ENCODE data around the gene ISCA2. TPM values are rescaled to one million over a fixed set of nuclear protein-coding genes. Genes with fewer than 3 reads are reported as not detected.

The ISCA2 gene
- total RNA-seq, 1 experiment from 2014 or later: 37.5 TPM

- Histone ChIP-seq H3K23ac (ENCODE audit: insufficient read length, low read depth, low read length) (no peak overlapping the region), H3K79me2 (ENCODE audit: insufficient read depth, low read length) (no peaks in the 10 kb centered on the region), H3K14ac (ENCODE audit: insufficient read depth, low read length) (no peak overlapping the region), H2BK15ac (ENCODE audit: low read depth, low read length) (no peak overlapping the region), H3T11ph (ENCODE audit: low read length) (no peak overlapping the region), H3K9ac (ENCODE audit: extremely low read depth, insufficient read length, low read length) (no peak overlapping the region), H2AK5ac (ENCODE audit: insufficient read length, low read length) (no peak overlapping the region), H3K27ac (ENCODE audit: insufficient read length, low read depth, low read length) (no peak overlapping the region), H3K4me1 (ENCODE audit: insufficient read depth, low read length) (no peaks in the 10 kb centered on the region), H3K56ac (ENCODE audit: insufficient read length, low read depth, low read length) (no peak overlapping the region), H3K27me3 (ENCODE audit: insufficient read depth, low read length) (no peaks in the 10 kb centered on the region), H2BK120ac (ENCODE audit: low read depth, low read length, poor library complexity, severe bottlenecking) (no peak overlapping the region), H3K79me1 (ENCODE audit: insufficient read depth, low read depth, low read length, poor library complexity, severe bottlenecking) (no peaks in the 10 kb centered on the region), H3K4ac (ENCODE audit: low read depth, low read length) (no peak overlapping the region), H2BK5ac (ENCODE audit: insufficient read length, low read length) (no peak overlapping the region), H4K5ac (ENCODE audit: insufficient read length, low read depth, low read length) (no peak overlapping the region), H3K4me2 (ENCODE audit: insufficient read depth, insufficient read length, low read length) (no peak overlapping the region), H2BK20ac (ENCODE audit: low read depth, low read length, poor library complexity, severe bottlenecking) (no peak overlapping the region), H4K20me1 (ENCODE audit: control insufficient read depth, insufficient read depth, insufficient read length) (no peaks in the 10 kb centered on the region), H4K91ac (ENCODE audit: insufficient read length, low read depth, low read length) (no peak overlapping the region), H3K9me3 (ENCODE audit: control insufficient read depth, low read depth, low read length) (no peaks in the 10 kb centered on the region), H3K18ac (ENCODE audit: insufficient read length, low read depth, low read length) (no peak overlapping the region), H3K23me2 (ENCODE audit: insufficient read length, low read depth, low read length, poor library complexity, severe bottlenecking) (no peaks in the 10 kb centered on the region), H2AFZ (ENCODE audit: low read length) (no peak overlapping the region), H4K8ac (replicated peaks; ENCODE audit: insufficient read length, low read depth, low read length) (no peak overlapping the region), H2BK12ac (ENCODE audit: insufficient read length, low read depth, low read length) (no peak overlapping the region)
- no CpG with 5 or more reads among the region's 5 CpGs for WGBS (ENCODE audit: extremely low coverage, insufficient read length, low lambda C conversion rate)
- Mint-ChIP-seq H3K27ac (no peak overlapping the region), H3K9me3 (no peaks in the 10 kb centered on the region), H3K4me3 (no peak overlapping the region), H3K27me3 (ENCODE audit: low read depth) (peaks cover 1% of the 10 kb centered on the region; the same call in 1 of the 2 replicates), H3K36me3 (ENCODE audit: insufficient read depth in 1 of 3, low read depth in 3 of 3) (no peaks in the 10 kb centered on the region), H3K4me1 (peaks cover 4 to 22% of the 10 kb centered on the region in 2 experiments)
- no peak for DNase-seq
- TF ChIP-seq, protein P1, sequence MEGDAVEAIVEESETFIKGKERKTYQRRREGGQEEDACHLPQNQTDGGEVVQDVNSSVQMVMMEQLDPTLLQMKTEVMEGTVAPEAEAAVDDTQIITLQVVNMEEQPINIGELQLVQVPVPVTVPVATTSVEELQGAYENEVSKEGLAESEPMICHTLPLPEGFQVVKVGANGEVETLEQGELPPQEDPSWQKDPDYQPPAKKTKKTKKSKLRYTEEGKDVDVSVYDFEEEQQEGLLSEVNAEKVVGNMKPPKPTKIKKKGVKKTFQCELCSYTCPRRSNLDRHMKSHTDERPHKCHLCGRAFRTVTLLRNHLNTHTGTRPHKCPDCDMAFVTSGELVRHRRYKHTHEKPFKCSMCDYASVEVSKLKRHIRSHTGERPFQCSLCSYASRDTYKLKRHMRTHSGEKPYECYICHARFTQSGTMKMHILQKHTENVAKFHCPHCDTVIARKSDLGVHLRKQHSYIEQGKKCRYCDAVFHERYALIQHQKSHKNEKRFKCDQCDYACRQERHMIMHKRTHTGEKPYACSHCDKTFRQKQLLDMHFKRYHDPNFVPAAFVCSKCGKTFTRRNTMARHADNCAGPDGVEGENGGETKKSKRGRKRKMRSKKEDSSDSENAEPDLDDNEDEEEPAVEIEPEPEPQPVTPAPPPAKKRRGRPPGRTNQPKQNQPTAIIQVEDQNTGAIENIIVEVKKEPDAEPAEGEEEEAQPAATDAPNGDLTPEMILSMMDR (conservative IDR thresholded peaks at IDR 0.05): no peak
Observed at GRCh38 chr14:74463697-74464096, 29.9 kb upstream of the ISCA2 start.
